Measurements from ENCODE around the gene DAP3.

- no peak for TF ChIP-seq GATA3 (IDR thresholded peaks at IDR 0.05; ENCODE audit: low read depth, low read length)
- TF ChIP-seq GATA2 (IDR thresholded peaks at IDR 0.05; ENCODE audit: low read depth, low read length), result no peak
Measured at GRCh38 chr1:155651861-155652661, 36.8 kb upstream of the DAP3 start.
